AG04449 (cell line): Measurements from ENCODE around the gene SLC30A10.
A peak's percentile ranks its signal among the peaks of the same experiment; 100 is the strongest.
"Not testable (repeated sequence)": the region's sequence is repeated elsewhere in the genome, so short reads cannot be mapped to it uniquely, and the experiment has no call there.

Source experiments
- CTCF ChIA-PET: fragments of 350-600 bp; formaldehyde crosslinking; extraction: SDS; loops from one replicate; lab custom pipeline; 2021; ENCODE audit warnings: antibody characterized with exemption; lab: Yijun Ruan, JAX
- POLR2A ChIA-PET: fragments of 400-600, 350-600 bp; formaldehyde crosslinking; extraction: SDS; loops from one replicate; lab custom pipeline; 2020; ENCODE audit warnings: antibody characterized with exemption, inconsistent platforms; lab: Yijun Ruan, JAX
- DNase-seq: peaks from one replicate; pipeline ENCODE4 v3.0.0-alpha.2; 2010; ENCODE audit warnings: low read depth, low spot score
- H3K4me3 ChIP-seq: 2 replicates; pipeline ENCODE4 v1.5.1; 2011; ENCODE audit warnings: low read depth, mild to moderate bottlenecking, control low read depth, low read length
- CTCF ChIP-seq: IDR thresholded peaks from one replicate; pipeline ENCODE4 v1.5.1; 2011; ENCODE audit warnings: mild to moderate bottlenecking, moderate library complexity, low read length, control low read depth, inconsistent platforms; ENCODE audit not compliant: insufficient read depth; ENCODE audit errors: missing control alignments

The SLC30A10 gene

GRCh38 chr1:219945795-219946194 lies 17.4 kb upstream of the SLC30A10 start:
- ChIA-PET POLR2A (no interaction called here), CTCF (no interaction called here)
- no peak for TF ChIP-seq CTCF

GRCh38 chr1:219941179-219942118 lies 13.1 kb upstream of the SLC30A10 start:
- DNase-seq, result no peak
- CTCF ChIA-PET, result no interaction called here
- POLR2A ChIA-PET, result no interaction called here
- no peak for TF ChIP-seq CTCF
- H3K4me3 ChIP-seq, result no peak overlapping the region

More at GRCh38 chr1:219945795-219946194, 17.4 kb upstream of the SLC30A10 start:
- no peak overlapping the region for H3K4me3 ChIP-seq
- DNase-seq, result no peak

- no peak overlapping the region for H3K4me3 ChIP-seq
- no peak for DNase-seq
- no peak for TF ChIP-seq CTCF
- ChIA-PET POLR2A (no interaction called here), CTCF (no interaction called here)
Measured at GRCh38 chr1:219940707-219941106, 12.3 kb upstream of the SLC30A10 start.

GRCh38 chr1:219938706-219939105 lies 10.3 kb upstream of the SLC30A10 start:
- DNase-seq, result peak; percentile 56
- CTCF ChIA-PET, result no interaction called here
- POLR2A ChIA-PET, result no interaction called here
- no peak for TF ChIP-seq CTCF
- H3K4me3 ChIP-seq, result no peak overlapping the region

GRCh38 chr1:219933763-219934162 lies 5.4 kb upstream of the SLC30A10 start:
- H3K4me3 ChIP-seq, CTCF ChIA-PET, POLR2A ChIA-PET, DNase-seq: not testable (repeated sequence)

- TF ChIP-seq CTCF, result no peak
- no peak overlapping the region for H3K4me3 ChIP-seq
- POLR2A ChIA-PET, result no interaction called here
- no peak for DNase-seq
- CTCF ChIA-PET, result no interaction called here
Measured at GRCh38 chr1:219931033-219931432, 2.7 kb upstream of the SLC30A10 start.
